ENCODE data around the gene PZP. TPM values are rescaled to one million over a fixed set of nuclear protein-coding genes. Genes with fewer than 3 reads are reported as not detected.

PZP gene
- total RNA-seq, 1 experiment from 2014 or later = not detected

DNA sequence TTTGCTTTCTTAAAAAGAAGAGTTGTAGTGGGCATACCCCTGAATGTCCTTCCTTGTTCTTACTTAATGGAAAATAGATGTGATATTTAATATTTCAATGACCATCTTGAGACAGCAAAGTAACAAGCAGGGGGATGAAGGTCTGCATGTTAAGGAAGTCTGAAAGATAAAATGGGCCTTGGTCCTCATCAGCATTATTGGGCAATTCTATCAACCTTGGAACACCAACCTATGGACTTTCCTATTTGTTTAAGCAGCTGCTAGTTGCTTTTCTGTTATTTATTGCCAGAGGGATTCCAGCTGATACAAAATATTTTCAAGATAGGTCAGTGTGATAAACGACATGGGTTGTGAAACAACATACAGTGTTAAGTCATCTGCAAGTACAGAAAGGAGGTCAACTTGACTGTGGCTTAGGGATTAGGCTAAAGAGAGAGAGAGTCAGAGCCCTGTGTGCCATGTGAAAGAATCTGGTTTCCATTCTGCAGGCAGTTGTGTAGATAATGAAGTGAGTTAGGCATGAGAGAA is 76.1 kb downstream of the PZP start:
- DNase-seq = no peak
- no peaks in the 10 kb centered on the region for H3K27me3 ChIP-seq (ENCODE audit: low read length)
- no peak overlapping the region for H3K9ac ChIP-seq (ENCODE audit: low read length)
- H3K36me3 ChIP-seq (ENCODE audit: insufficient read depth, low read length) = no peaks in the 10 kb centered on the region
- no peak overlapping the region for H2AFZ ChIP-seq (ENCODE audit: low read length)
- H4K20me1 ChIP-seq (ENCODE audit: insufficient read depth, low read depth, low read length) = no peaks in the 10 kb centered on the region
- no peaks in the 10 kb centered on the region for H3K4me1 ChIP-seq (ENCODE audit: low read length)
- H3K79me2 ChIP-seq (ENCODE audit: low read length) = no peaks in the 10 kb centered on the region
- no peaks in the 10 kb centered on the region for H3K9me3 ChIP-seq (ENCODE audit: low read length)
- no peak overlapping the region for H3K4me3 ChIP-seq (ENCODE audit: low read length)
- H3K4me2 ChIP-seq (ENCODE audit: low read depth, low read length, poor library complexity, severe bottlenecking) = no peak overlapping the region
- H3K9me2 ChIP-seq (replicated peaks; ENCODE audit: insufficient read depth, low read length) = no peaks in the 10 kb centered on the region
- no peak overlapping the region for H3K27ac ChIP-seq (ENCODE audit: low read length)

DNA sequence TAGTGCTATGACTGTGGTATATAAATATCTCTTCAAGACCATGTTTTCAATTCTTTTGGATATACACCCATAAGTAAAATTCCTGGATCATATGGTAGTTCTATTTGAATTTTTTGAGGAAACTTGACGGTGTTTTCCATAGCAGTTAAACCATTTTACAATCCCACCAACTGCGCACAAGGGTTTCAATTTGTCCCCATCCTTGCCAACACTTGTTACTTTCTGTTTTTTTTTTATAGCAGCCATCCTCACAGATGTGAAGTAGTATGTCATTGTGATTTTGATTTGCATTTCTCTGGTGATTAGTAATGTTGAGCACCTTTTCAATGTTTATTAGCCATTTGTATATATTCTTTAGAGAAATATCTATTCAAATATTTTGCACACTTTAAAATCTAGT is 78.0 kb downstream of the PZP start:
- Histone ChIP-seq H3K4me1 (ENCODE audit: low read length) (no peaks in the 10 kb centered on the region), H3K79me2 (ENCODE audit: low read length) (no peaks in the 10 kb centered on the region), H3K27ac (ENCODE audit: low read length) (no peak overlapping the region), H3K9me3 (ENCODE audit: low read length) (no peaks in the 10 kb centered on the region), H2AFZ (ENCODE audit: low read length) (no peak overlapping the region), H3K4me3 (ENCODE audit: low read length) (no peak overlapping the region), H3K9me2 (replicated peaks; ENCODE audit: insufficient read depth, low read length) (no peaks in the 10 kb centered on the region), H3K27me3 (ENCODE audit: low read length) (no peaks in the 10 kb centered on the region), H3K36me3 (ENCODE audit: insufficient read depth, low read length) (no peaks in the 10 kb centered on the region), H4K20me1 (ENCODE audit: insufficient read depth, low read depth, low read length) (no peaks in the 10 kb centered on the region), H3K9ac (ENCODE audit: low read length) (no peak overlapping the region), H3K4me2 (ENCODE audit: low read depth, low read length, poor library complexity, severe bottlenecking) (no peak overlapping the region)
- no peak for DNase-seq

DNA sequence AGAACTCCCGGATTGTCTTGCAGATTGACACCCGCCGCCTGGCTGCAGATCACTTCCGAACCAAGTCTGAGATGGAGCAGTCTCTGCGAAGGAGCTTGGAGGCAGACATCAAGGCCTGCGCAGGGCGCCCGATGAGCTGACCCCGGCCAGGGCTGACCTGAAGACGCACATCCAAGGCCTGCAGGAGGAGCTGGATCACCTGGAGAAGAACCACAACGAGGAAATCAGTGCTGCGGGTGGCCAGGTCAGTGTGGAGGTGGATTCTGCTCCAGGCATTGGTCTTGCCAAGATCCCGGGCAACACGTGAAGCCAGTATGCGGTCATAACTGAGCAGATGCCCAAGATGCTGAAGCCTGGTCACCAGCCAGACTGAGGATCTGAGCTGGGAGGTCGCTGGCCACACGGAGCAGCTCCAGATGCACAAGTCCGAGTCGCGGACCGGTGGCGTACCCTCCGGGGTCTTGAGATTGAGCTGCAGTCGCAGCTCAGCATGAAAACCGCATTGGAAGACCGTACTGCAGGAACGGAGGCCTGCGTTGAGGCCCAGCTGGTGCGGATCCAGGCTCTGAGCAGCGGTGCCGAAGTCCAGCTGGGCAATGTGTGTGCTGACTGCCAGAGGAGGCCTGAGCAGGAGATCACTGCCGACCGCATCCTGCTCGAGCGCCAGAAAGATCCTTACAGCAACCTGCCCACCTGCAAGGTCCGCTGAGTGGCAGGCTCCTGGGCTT is 80.1 kb downstream of the PZP start:
- Histone ChIP-seq H3K27ac (ENCODE audit: low read length) (no peak overlapping the region), H3K36me3 (ENCODE audit: insufficient read depth, low read length) (no peaks in the 10 kb centered on the region), H3K9me2 (replicated peaks; ENCODE audit: insufficient read depth, low read length) (no peaks in the 10 kb centered on the region), H3K9ac (ENCODE audit: low read length) (no peak overlapping the region), H3K79me2 (ENCODE audit: low read length) (no peaks in the 10 kb centered on the region), H3K4me2 (ENCODE audit: low read depth, low read length, poor library complexity, severe bottlenecking) (no peak overlapping the region), H3K9me3 (ENCODE audit: low read length) (no peaks in the 10 kb centered on the region), H3K4me3 (ENCODE audit: low read length) (no peak overlapping the region), H4K20me1 (ENCODE audit: insufficient read depth, low read depth, low read length) (0 out of 2 replicates have a peak, but pooled peaks cover 3% of the 10 kb centered on the region), H2AFZ (ENCODE audit: low read length) (no peak overlapping the region), H3K4me1 (ENCODE audit: low read length) (no peaks in the 10 kb centered on the region), H3K27me3 (ENCODE audit: low read length) (no peaks in the 10 kb centered on the region)
- DNase-seq = no peak

DNA sequence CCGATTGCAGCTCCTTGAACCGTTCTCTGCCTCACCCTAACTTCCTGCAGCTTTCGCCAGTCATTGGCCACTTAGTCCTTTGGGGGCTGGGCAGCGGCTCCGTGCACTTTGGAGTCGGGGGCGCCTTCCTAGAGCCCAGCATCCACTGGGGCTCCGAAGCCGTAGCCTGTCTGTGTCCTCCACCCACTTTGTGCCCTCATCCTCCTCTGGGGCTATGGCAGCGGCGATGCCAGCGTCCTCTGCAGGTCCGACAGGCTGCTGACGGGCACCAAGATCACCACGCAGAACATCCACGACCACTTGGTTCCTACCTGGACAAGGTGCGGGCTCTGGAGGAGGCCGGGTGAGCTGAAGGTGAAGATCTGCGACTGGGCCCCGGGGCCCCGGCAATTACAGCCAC is 80.7 kb downstream of the PZP start:
- H3K36me3 ChIP-seq (ENCODE audit: insufficient read depth, low read length) = no peaks in the 10 kb centered on the region
- no peak overlapping the region for H2AFZ ChIP-seq (ENCODE audit: low read length)
- H3K9me3 ChIP-seq (ENCODE audit: low read length) = no peaks in the 10 kb centered on the region
- H3K27me3 ChIP-seq (ENCODE audit: low read length) = no peaks in the 10 kb centered on the region
- no peak overlapping the region for H3K9ac ChIP-seq (ENCODE audit: low read length)
- no peaks in the 10 kb centered on the region for H3K4me1 ChIP-seq (ENCODE audit: low read length)
- no peak overlapping the region for H3K4me2 ChIP-seq (ENCODE audit: low read depth, low read length, poor library complexity, severe bottlenecking)
- 0 out of 2 replicates have a peak, but pooled peaks cover 3% of the 10 kb centered on the region for H4K20me1 ChIP-seq (ENCODE audit: insufficient read depth, low read depth, low read length)
- no peaks in the 10 kb centered on the region for H3K79me2 ChIP-seq (ENCODE audit: low read length)
- H3K27ac ChIP-seq (ENCODE audit: low read length) = no peak overlapping the region
- no peak for DNase-seq
- no peaks in the 10 kb centered on the region for H3K9me2 ChIP-seq (replicated peaks; ENCODE audit: insufficient read depth, low read length)
- H3K4me3 ChIP-seq (ENCODE audit: low read length) = no peak overlapping the region

DNA sequence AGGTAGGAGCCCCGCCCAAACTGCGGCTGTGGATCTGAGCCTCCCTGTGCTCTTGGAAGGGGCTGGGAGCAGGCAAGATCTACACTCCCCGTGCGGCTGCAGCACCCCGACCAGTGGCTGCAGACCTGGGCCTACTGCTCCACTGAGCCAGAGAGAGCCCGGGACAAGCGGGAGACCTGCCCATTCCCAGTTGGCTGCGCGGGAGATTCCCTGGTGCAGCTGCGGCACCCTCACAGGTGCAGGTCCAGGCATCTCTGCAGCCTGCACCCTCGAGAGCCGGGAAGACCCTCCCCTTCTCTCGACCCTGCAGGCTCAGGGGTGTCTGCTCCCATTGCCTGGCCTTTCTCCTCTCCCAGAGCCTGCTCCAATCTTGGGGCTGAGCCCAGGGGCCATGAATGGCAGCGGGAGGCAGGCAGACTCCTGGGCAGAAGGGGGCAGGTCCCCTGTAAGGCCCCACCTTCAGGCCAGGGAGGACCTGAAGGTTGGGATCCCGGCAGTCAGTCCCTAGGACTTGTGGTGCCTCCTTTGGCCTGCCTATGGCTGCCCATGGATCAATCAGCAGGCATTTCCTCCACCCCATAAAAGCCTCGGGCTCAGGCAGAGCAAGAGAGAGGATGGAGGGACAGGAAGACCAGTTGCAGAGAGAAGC is 83.7 kb downstream of the PZP start:
- no peaks in the 10 kb centered on the region for H3K27me3 ChIP-seq (ENCODE audit: low read length)
- no peak for DNase-seq
- no peaks in the 10 kb centered on the region for H3K4me1 ChIP-seq (ENCODE audit: low read length)
- no peaks in the 10 kb centered on the region for H3K9me2 ChIP-seq (replicated peaks; ENCODE audit: insufficient read depth, low read length)
- H3K4me3 ChIP-seq (ENCODE audit: low read length) = no peak overlapping the region
- no peaks in the 10 kb centered on the region for H3K36me3 ChIP-seq (ENCODE audit: insufficient read depth, low read length)
- no peaks in the 10 kb centered on the region for H3K79me2 ChIP-seq (ENCODE audit: low read length)
- no peak overlapping the region for H3K4me2 ChIP-seq (ENCODE audit: low read depth, low read length, poor library complexity, severe bottlenecking)
- no peak overlapping the region for H2AFZ ChIP-seq (ENCODE audit: low read length)
- H4K20me1 ChIP-seq (ENCODE audit: insufficient read depth, low read depth, low read length) = 0 out of 2 replicates have a peak, but pooled peaks cover 3% of the 10 kb centered on the region
- H3K27ac ChIP-seq (ENCODE audit: low read length) = no peak overlapping the region
- H3K9ac ChIP-seq (ENCODE audit: low read length) = no peak overlapping the region
- H3K9me3 ChIP-seq (ENCODE audit: low read length) = no peaks in the 10 kb centered on the region

DNA sequence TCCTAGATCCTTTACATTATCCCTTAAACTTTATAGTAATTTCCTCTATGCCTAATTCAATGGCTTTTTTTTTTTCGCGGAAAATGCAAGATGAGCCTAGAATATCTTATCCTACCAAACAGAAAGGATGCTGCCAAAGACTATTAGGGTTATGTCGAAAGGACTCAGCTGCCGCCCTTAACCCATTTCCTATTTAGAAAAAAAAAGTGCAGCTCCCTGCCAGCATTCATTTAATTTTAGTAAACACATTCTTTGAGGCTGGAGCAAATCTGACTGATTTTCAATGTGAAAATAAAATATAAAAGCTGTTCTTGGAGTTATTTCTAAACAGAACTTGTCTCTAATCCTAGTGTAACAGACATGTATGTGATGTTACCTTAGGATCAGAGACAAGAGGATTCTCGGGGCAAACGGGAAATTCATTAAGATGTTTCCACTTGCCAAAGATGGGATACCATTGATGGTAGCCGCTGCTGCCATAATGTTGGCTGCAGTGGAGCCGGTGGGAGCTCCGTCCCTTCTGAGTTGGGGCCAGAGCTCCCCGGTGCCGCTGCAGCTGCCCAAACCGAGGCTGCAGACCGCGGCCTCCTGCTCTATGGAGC is 84.3 kb downstream of the PZP start:
- no peaks in the 10 kb centered on the region for H3K27me3 ChIP-seq (ENCODE audit: low read length)
- no peaks in the 10 kb centered on the region for H3K36me3 ChIP-seq (ENCODE audit: insufficient read depth, low read length)
- no peak overlapping the region for H3K27ac ChIP-seq (ENCODE audit: low read length)
- no peaks in the 10 kb centered on the region for H3K9me2 ChIP-seq (replicated peaks; ENCODE audit: insufficient read depth, low read length)
- no peaks in the 10 kb centered on the region for H3K79me2 ChIP-seq (ENCODE audit: low read length)
- H3K4me3 ChIP-seq (ENCODE audit: low read length) = no peak overlapping the region
- H3K9ac ChIP-seq (ENCODE audit: low read length) = no peak overlapping the region
- 0 out of 2 replicates have a peak, but pooled peaks cover 3% of the 10 kb centered on the region for H4K20me1 ChIP-seq (ENCODE audit: insufficient read depth, low read depth, low read length)
- no peak for DNase-seq
- H3K4me1 ChIP-seq (ENCODE audit: low read length) = no peaks in the 10 kb centered on the region
- H2AFZ ChIP-seq (ENCODE audit: low read length) = no peak overlapping the region
- no peak overlapping the region for H3K4me2 ChIP-seq (ENCODE audit: low read depth, low read length, poor library complexity, severe bottlenecking)
- no peaks in the 10 kb centered on the region for H3K9me3 ChIP-seq (ENCODE audit: low read length)

DNA sequence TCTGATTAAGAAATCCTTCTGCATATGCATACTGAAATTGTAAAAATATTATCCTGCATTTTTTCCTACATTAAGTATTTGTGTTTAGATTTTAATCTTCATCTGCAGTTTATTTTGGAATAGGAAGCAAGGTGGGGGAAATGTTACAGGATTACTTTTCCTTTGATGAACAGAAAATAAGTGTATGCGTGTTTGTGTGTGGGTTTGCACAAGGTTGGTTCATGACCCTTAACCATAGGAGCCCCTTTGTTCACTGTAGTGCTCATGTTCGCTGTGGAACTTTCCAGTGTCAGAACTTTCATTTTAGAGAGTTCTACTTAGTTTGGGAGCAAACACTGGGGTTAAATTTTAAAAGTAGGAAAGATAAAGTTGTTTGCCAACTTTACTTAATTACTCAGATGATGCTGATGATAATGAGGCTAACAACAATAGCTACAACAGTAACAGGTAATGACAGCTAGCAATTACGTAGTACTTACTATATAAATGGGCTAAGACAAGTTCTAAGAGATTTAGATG is 86.0 kb downstream of the PZP start:
- H3K4me1 ChIP-seq (ENCODE audit: low read length) = no peaks in the 10 kb centered on the region
- DNase-seq = no peak
- no peak overlapping the region for H2AFZ ChIP-seq (ENCODE audit: low read length)
- H3K36me3 ChIP-seq (ENCODE audit: insufficient read depth, low read length) = no peaks in the 10 kb centered on the region
- no peaks in the 10 kb centered on the region for H3K9me3 ChIP-seq (ENCODE audit: low read length)
- H3K27ac ChIP-seq (ENCODE audit: low read length) = no peak overlapping the region
- H3K4me3 ChIP-seq (ENCODE audit: low read length) = no peak overlapping the region
- no peak overlapping the region for H3K9ac ChIP-seq (ENCODE audit: low read length)
- no peak overlapping the region for H3K4me2 ChIP-seq (ENCODE audit: low read depth, low read length, poor library complexity, severe bottlenecking)
- H3K9me2 ChIP-seq (replicated peaks; ENCODE audit: insufficient read depth, low read length) = no peaks in the 10 kb centered on the region
- H3K27me3 ChIP-seq (ENCODE audit: low read length) = no peaks in the 10 kb centered on the region
- H3K79me2 ChIP-seq (ENCODE audit: low read length) = no peaks in the 10 kb centered on the region
- 0 out of 2 replicates have a peak, but pooled peaks cover 3% of the 10 kb centered on the region for H4K20me1 ChIP-seq (ENCODE audit: insufficient read depth, low read depth, low read length)
